ENCODE results near the gene EBPL.
"Not testable (repeated sequence)": the region's sequence is repeated elsewhere in the genome, so short reads cannot be mapped to it uniquely, and the experiment has no call there.

EBPL gene

GRCh38 chr13:49629196-49629938 lies 61.9 kb downstream of the EBPL start:
- H3K27me3 ChIP-seq (ENCODE audit: insufficient read depth, low read length): no peaks in the 10 kb centered on the region
- H3K4me3 ChIP-seq (ENCODE audit: low read length): no peak overlapping the region
- no peaks in the 10 kb centered on the region for H3K9me3 ChIP-seq (ENCODE audit: insufficient read depth, low read depth, low read length)
- H3K36me3 ChIP-seq (ENCODE audit: insufficient read depth, low read depth, low read length): no peaks in the 10 kb centered on the region
- no peak overlapping the region for H3K27ac ChIP-seq (ENCODE audit: low read length)
- no peaks in the 10 kb centered on the region for H3K4me1 ChIP-seq (ENCODE audit: insufficient read depth, low read length)
- H3K9ac ChIP-seq (ENCODE audit: low read depth, low read length): no peak overlapping the region

- H3K27me3 ChIP-seq (ENCODE audit: insufficient read depth, low read length): no peaks in the 10 kb centered on the region
- no peak within 1 kb of the TSS for H3K27ac ChIP-seq (ENCODE audit: low read length)
- H3K36me3 ChIP-seq (ENCODE audit: insufficient read depth, low read depth, low read length): no peaks in the 10 kb centered on the region
- no peak within 1 kb of the TSS for H3K9ac ChIP-seq (ENCODE audit: low read depth, low read length)
- H3K9me3 ChIP-seq (ENCODE audit: insufficient read depth, low read depth, low read length): no peaks in the 10 kb centered on the region
- peak within 1 kb of the TSS; percentile 56 for H3K4me3 ChIP-seq (ENCODE audit: low read length)
- H3K4me1 ChIP-seq (ENCODE audit: insufficient read depth, low read length): no peaks in the 10 kb centered on the region
Measured at GRCh38 chr13:49627831-49628652, 63.2 kb downstream of the EBPL start, which contains the start of gene ARL11. ARL11 (plus strand) TSS chr13:49628507; CDS start chr13:49630448, 1,941 bp downstream.

GRCh38 chr13:49625392-49626079 lies 65.8 kb downstream of the EBPL start:
- no peaks in the 10 kb centered on the region for H3K36me3 ChIP-seq (ENCODE audit: insufficient read depth, low read depth, low read length)
- H3K4me3 ChIP-seq (ENCODE audit: low read length): no peak overlapping the region
- H3K4me1 ChIP-seq (ENCODE audit: insufficient read depth, low read length): no peaks in the 10 kb centered on the region
- no peak overlapping the region for H3K27ac ChIP-seq (ENCODE audit: low read length)
- H3K9ac ChIP-seq (ENCODE audit: low read depth, low read length): no peak overlapping the region
- no peaks in the 10 kb centered on the region for H3K9me3 ChIP-seq (ENCODE audit: insufficient read depth, low read depth, low read length)
- H3K27me3 ChIP-seq (ENCODE audit: insufficient read depth, low read length): no peaks in the 10 kb centered on the region

GRCh38 chr13:49624229-49624628 lies 67.1 kb downstream of the EBPL start:
- no peaks in the 10 kb centered on the region for H3K9me3 ChIP-seq (ENCODE audit: insufficient read depth, low read depth, low read length)
- H3K4me1 ChIP-seq (ENCODE audit: insufficient read depth, low read length): no peaks in the 10 kb centered on the region
- no peak overlapping the region for H3K4me3 ChIP-seq (ENCODE audit: low read length)
- H3K9ac ChIP-seq (ENCODE audit: low read depth, low read length): no peak overlapping the region
- H3K27me3 ChIP-seq (ENCODE audit: insufficient read depth, low read length): no peaks in the 10 kb centered on the region
- no peaks in the 10 kb centered on the region for H3K36me3 ChIP-seq (ENCODE audit: insufficient read depth, low read depth, low read length)
- no peak overlapping the region for H3K27ac ChIP-seq (ENCODE audit: low read length)

GRCh38 chr13:49622174-49622946 lies 68.9 kb downstream of the EBPL start:
- Histone ChIP-seq H3K9ac (ENCODE audit: low read depth, low read length) (no peak overlapping the region), H3K36me3 (ENCODE audit: insufficient read depth, low read depth, low read length) (no peaks in the 10 kb centered on the region), H3K27me3 (ENCODE audit: insufficient read depth, low read length) (no peaks in the 10 kb centered on the region), H3K4me1 (ENCODE audit: insufficient read depth, low read length) (no peaks in the 10 kb centered on the region), H3K27ac (ENCODE audit: low read length) (no peak overlapping the region), H3K4me3 (ENCODE audit: low read length) (no peak overlapping the region), H3K9me3 (ENCODE audit: insufficient read depth, low read depth, low read length) (no peaks in the 10 kb centered on the region)

GRCh38 chr13:49620170-49620621 lies 71.1 kb downstream of the EBPL start:
- no peaks in the 10 kb centered on the region for H3K9me3 ChIP-seq (ENCODE audit: insufficient read depth, low read depth, low read length)
- H3K27ac ChIP-seq (ENCODE audit: low read length): no peak overlapping the region
- H3K27me3 ChIP-seq (ENCODE audit: insufficient read depth, low read length): no peaks in the 10 kb centered on the region
- H3K4me3 ChIP-seq (ENCODE audit: low read length): no peak overlapping the region
- H3K9ac ChIP-seq (ENCODE audit: low read depth, low read length): no peak overlapping the region
- H3K36me3 ChIP-seq (ENCODE audit: insufficient read depth, low read depth, low read length): no peaks in the 10 kb centered on the region
- H3K4me1 ChIP-seq (ENCODE audit: insufficient read depth, low read length): no peaks in the 10 kb centered on the region

GRCh38 chr13:49616676-49617065 lies 74.6 kb downstream of the EBPL start:
- Histone ChIP-seq H3K9me3 (ENCODE audit: insufficient read depth, low read depth, low read length) (no peaks in the 10 kb centered on the region), H3K27ac (ENCODE audit: low read length) (no peak overlapping the region), H3K36me3 (ENCODE audit: insufficient read depth, low read depth, low read length) (no peaks in the 10 kb centered on the region), H3K9ac (ENCODE audit: low read depth, low read length) (no peak overlapping the region), H3K27me3 (ENCODE audit: insufficient read depth, low read length) (no peaks in the 10 kb centered on the region), H3K4me1 (ENCODE audit: insufficient read depth, low read length) (no peaks in the 10 kb centered on the region), H3K4me3 (ENCODE audit: low read length) (no peak overlapping the region)

- no peak overlapping the region for H3K27ac ChIP-seq (ENCODE audit: low read length)
Measured at GRCh38 chr13:49615836-49616675, 75.2 kb downstream of the EBPL start.

GRCh38 chr13:49612042-49612441 lies 79.2 kb downstream of the EBPL start:
- not testable (repeated sequence) for H3K27ac ChIP-seq (ENCODE audit: low read length); H3K36me3 ChIP-seq (ENCODE audit: insufficient read depth, low read depth, low read length); H3K9me3 ChIP-seq (ENCODE audit: insufficient read depth, low read depth, low read length); H3K4me3 ChIP-seq (ENCODE audit: low read length); H3K4me1 ChIP-seq (ENCODE audit: insufficient read depth, low read length); H3K27me3 ChIP-seq (ENCODE audit: insufficient read depth, low read length); H3K9ac ChIP-seq (ENCODE audit: low read depth, low read length)

More at GRCh38 chr13:49615836-49616675, 75.2 kb downstream of the EBPL start:
- Histone ChIP-seq H3K27me3 (ENCODE audit: insufficient read depth, low read length) (no peaks in the 10 kb centered on the region), H3K9ac (ENCODE audit: low read depth, low read length) (no peak overlapping the region), H3K4me3 (ENCODE audit: low read length) (no peak overlapping the region), H3K9me3 (ENCODE audit: insufficient read depth, low read depth, low read length) (no peaks in the 10 kb centered on the region), H3K36me3 (ENCODE audit: insufficient read depth, low read depth, low read length) (no peaks in the 10 kb centered on the region), H3K4me1 (ENCODE audit: insufficient read depth, low read length) (no peaks in the 10 kb centered on the region)

Data from iPS-20b (cell line).